Measurements from ENCODE around the gene BRSK1.

- TF ChIP-seq CTCF (IDR thresholded peaks at IDR 0.05) (no peak), POLR2A (IDR thresholded peaks at IDR 0.05) (no peak)
Observed at GRCh38 chr19:55305491-55305890, 21.7 kb downstream of the BRSK1 start.
